HepG2 (cell line): ENCODE measurements around the gene PRR19. TPM values are rescaled to one million over a fixed set of nuclear protein-coding genes. Genes with fewer than 3 reads are reported as not detected.

Experiments used
- CENPBD1 ChIP-seq: sonication (generic); formaldehyde crosslinking; IDR thresholded peaks from 2 replicates; pipeline ENCODE4 v1.8.0; 2022; ENCODE audit warnings: missing genetic modification reagents, low read depth, mild to moderate bottlenecking, borderline replicate concordance
- CREM ChIP-seq, 2 experiments: sonication (generic) in 1 of 2; formaldehyde crosslinking in 1 of 2; IDR thresholded peaks; 2 replicates each; pipeline versions ENCODE4 v1.4.0 to v1.6.1; 2016 to 2020; ENCODE audit warnings: antibody characterized with exemption in 1 of 2, mild to moderate bottlenecking in 1 of 2, missing genetic modification reagents in 1 of 2
- GATA4 ChIP-seq: sonication (generic); IDR thresholded peaks from 2 replicates; pipeline ENCODE4 v1.6.1; 2016; ENCODE audit warnings: antibody characterized with exemption, low read depth, borderline replicate concordance
- IKZF1 ChIP-seq: fragments of 450-650 bp; IDR thresholded peaks from 2 replicates; pipeline ENCODE4 v1.7.1; 2016
- LCORL ChIP-seq, 2 experiments: fragments of 450-650 bp in 1 of 2; sonication (generic) in 1 of 2; formaldehyde crosslinking in 1 of 2; IDR thresholded peaks; 2 replicates each; pipeline versions ENCODE4 v1.5.0 to v1.6.1; 2017 to 2020; ENCODE audit warnings: antibody characterized with exemption in 1 of 2, missing genetic modification reagents in 1 of 2
- MTF2 ChIP-seq: sonication (generic); formaldehyde crosslinking; IDR thresholded peaks from 2 replicates; pipeline ENCODE4 v1.5.0; 2020; ENCODE audit warnings: missing genetic modification reagents, borderline replicate concordance
- PPARG ChIP-seq: conservative IDR thresholded peaks from 2 replicates; pipeline ENCODE4 v1.6.1; 2016; ENCODE audit warnings: missing biosample characterization, missing genetic modification reagents
- XRCC5 ChIP-seq: fragments of 200-400 bp; formaldehyde crosslinking; optimal IDR thresholded peaks from 2 replicates; pipeline ENCODE3; 2017; ENCODE audit warnings: mild to moderate bottlenecking, low read length
- YEATS2 ChIP-seq: sonication (generic); formaldehyde crosslinking; IDR thresholded peaks from 2 replicates; pipeline ENCODE4 v1.4.0; 2020; ENCODE audit warnings: missing genetic modification reagents, borderline replicate concordance
- ZBTB43 ChIP-seq: sonication (generic); formaldehyde crosslinking; conservative IDR thresholded peaks from 2 replicates; pipeline ENCODE4 v1.4.0; 2020; ENCODE audit warnings: missing genetic modification reagents
- ZBTB8A ChIP-seq: sonication (generic); formaldehyde crosslinking; IDR thresholded peaks from 2 replicates; pipeline ENCODE4 v1.4.0; 2020; ENCODE audit warnings: mild to moderate bottlenecking, low read depth, missing genetic modification reagents, borderline replicate concordance
- ZNF343 ChIP-seq: sonication (generic); formaldehyde crosslinking; IDR thresholded peaks from 2 replicates; pipeline ENCODE4 v1.4.0; 2020; ENCODE audit warnings: mild to moderate bottlenecking, missing genetic modification reagents
- ZNF451 ChIP-seq: sonication (generic); formaldehyde crosslinking; IDR thresholded peaks from 2 replicates; pipeline ENCODE4 v1.5.0; 2020; ENCODE audit warnings: mild to moderate bottlenecking, missing genetic modification reagents
- ZNF597 ChIP-seq: sonication (generic); formaldehyde crosslinking; IDR thresholded peaks from 2 replicates; pipeline ENCODE4 v1.5.0; 2020; ENCODE audit warnings: missing genetic modification reagents
- ZNF746 ChIP-seq: sonication (generic); formaldehyde crosslinking; IDR thresholded peaks from 2 replicates; pipeline ENCODE4 v1.8.0; 2022; ENCODE audit warnings: mild to moderate bottlenecking, missing genetic modification reagents
- ZSCAN21 ChIP-seq: sonication (generic); formaldehyde crosslinking; IDR thresholded peaks from 2 replicates; pipeline ENCODE4 v1.8.0; 2022; ENCODE audit warnings: mild to moderate bottlenecking, missing genetic modification reagents, moderate library complexity, borderline replicate concordance
- polyA plus RNA-seq, 8 experiments: library from polyadenylated mRNA; depleted of rRNA in 3 of 8; stranded (reverse) in 7 of 8; unstranded in 1 of 8; fragments of >200 nt; fragmentation: Illumina TruSeq in 4 of 8; extraction: Trizol in 4 of 8; gene quantifications; 2 replicates each; pipeline versions ENCODE4 v1.2.1 to v1.2.3, GENCODE V29; 2011 to 2016; ENCODE audit warnings: low read depth in 4 of 8, missing spikeins in 1 of 8, mixed read lengths in 1 of 8; ENCODE audit not compliant: insufficient read depth in 1 of 8
- total RNA-seq, 5 experiments: library from RNA; depleted of rRNA; stranded (reverse); fragments of >200 nt; fragmentation: Illumina TruSeq; extraction: Trizol; gene quantifications; 2 replicates each; pipeline ENCODE4 v1.2.3, GENCODE V29; 2016; ENCODE audit warnings: low read depth in 1 of 5
- TF ChIP-seq, protein P1 (sequence below): sonication (generic); formaldehyde crosslinking; IDR thresholded peaks from 2 replicates; pipeline ENCODE4 v1.4.0; 2020; ENCODE audit warnings: mild to moderate bottlenecking, missing genetic modification reagents
- TF ChIP-seq, protein P2 (sequence below): IDR thresholded peaks from 2 replicates; pipeline ENCODE4 v1.6.1; 2016; ENCODE audit warnings: low read depth, control low read depth

Gene PRR19
- total and polyA plus RNA-seq, 2 of the 13 experiments (the other 11 are each of a cell fraction or from before 2014, with no cell fraction given): 0.21 to 0.33 TPM

DNA sequence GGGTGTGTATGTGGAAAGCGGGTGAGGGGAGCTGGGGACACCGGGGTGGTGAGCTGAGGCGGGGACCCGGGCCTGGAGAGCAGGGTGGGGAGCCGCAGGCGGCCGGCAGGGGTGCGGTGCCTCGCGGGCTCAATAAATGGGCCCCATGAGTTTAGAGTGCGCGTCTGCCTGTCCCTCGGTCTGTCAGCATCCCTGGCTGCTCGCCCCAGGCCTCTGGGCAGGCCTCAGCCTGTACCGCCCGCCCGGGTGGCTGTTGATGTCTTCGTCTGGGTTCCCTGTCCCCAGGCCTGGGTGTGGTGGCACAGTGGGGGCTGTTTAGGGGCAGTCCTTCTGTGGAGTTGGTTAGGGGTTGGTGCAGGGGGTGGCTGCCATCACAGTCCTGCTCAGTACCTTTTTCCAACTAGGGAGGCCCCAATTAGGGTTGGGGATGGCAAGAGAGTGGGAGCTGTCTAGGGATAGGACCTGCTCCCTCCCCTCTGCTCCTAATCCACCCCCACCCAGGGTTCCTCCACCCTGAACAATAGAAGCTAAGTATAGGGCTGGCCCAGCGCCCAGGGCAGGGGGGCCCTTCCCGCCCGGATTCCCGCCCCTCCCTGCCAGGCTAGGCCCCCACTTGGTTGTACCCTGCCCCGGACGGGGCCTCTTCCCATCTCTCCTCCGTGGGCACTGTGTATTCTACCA is 20.6 kb upstream of the PRR19 start (continued):
- TF ChIP-seq, protein P1, sequence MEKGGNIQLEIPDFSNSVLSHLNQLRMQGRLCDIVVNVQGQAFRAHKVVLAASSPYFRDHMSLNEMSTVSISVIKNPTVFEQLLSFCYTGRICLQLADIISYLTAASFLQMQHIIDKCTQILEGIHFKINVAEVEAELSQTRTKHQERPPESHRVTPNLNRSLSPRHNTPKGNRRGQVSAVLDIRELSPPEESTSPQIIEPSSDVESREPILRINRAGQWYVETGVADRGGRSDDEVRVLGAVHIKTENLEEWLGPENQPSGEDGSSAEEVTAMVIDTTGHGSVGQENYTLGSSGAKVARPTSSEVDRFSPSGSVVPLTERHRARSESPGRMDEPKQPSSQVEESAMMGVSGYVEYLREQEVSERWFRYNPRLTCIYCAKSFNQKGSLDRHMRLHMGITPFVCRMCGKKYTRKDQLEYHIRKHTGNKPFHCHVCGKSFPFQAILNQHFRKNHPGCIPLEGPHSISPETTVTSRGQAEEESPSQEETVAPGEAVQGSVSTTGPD: no peak
- no peak for TF ChIP-seq GATA4
- TF ChIP-seq ZNF343 (CRISPR knock-in tag): no peak
- peak; percentile 51; the same call in 1 of the 2 replicates for TF ChIP-seq CREM (IDR thresholded peaks at IDR 0.05)
- no peak for TF ChIP-seq CREM (CRISPR knock-in tag; IDR thresholded peaks at IDR 0.05)
- no peak for TF ChIP-seq ZNF597 (CRISPR knock-in tag)
- TF ChIP-seq ZBTB8A: no peak
- 0 out of 2 replicates have a peak, but pooled peaks have one; percentile 29 for TF ChIP-seq ZNF451 (CRISPR knock-in tag)
- TF ChIP-seq, protein P2, sequence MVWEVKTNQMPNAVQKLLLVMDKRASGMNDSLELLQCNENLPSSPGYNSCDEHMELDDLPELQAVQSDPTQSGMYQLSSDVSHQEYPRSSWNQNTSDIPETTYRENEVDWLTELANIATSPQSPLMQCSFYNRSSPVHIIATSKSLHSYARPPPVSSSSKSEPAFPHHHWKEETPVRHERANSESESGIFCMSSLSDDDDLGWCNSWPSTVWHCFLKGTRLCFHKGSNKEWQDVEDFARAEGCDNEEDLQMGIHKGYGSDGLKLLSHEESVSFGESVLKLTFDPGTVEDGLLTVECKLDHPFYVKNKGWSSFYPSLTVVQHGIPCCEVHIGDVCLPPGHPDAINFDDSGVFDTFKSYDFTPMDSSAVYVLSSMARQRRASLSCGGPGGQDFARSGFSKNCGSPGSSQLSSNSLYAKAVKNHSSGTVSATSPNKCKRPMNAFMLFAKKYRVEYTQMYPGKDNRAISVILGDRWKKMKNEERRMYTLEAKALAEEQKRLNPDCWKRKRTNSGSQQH (CRISPR knock-in tag): no peak
- no peak for TF ChIP-seq PPARG (CRISPR knock-in tag)
- TF ChIP-seq XRCC5: no peak
- TF ChIP-seq ZNF746 (CRISPR knock-in tag): no peak; the same call in 1 of the 2 replicates
- no peak for TF ChIP-seq ZSCAN21 (CRISPR knock-in tag)
- no peak for TF ChIP-seq YEATS2 (CRISPR knock-in tag)
- no peak for TF ChIP-seq CENPBD1 (CRISPR knock-in tag)
- TF ChIP-seq MTF2 (CRISPR knock-in tag): no peak
- TF ChIP-seq IKZF1: no peak
- TF ChIP-seq ZBTB43 (CRISPR knock-in tag): no peak
- no peak for TF ChIP-seq LCORL (IDR thresholded peaks at IDR 0.05)
- TF ChIP-seq LCORL (CRISPR knock-in tag; IDR thresholded peaks at IDR 0.05): no peak
